GM10248 (cell line): ENCODE data around the gene ZNF26.
A peak's percentile ranks its signal among the peaks of the same experiment; 100 is the strongest.
"Not testable (repeated sequence)": the region's sequence is repeated elsewhere in the genome, so short reads cannot be mapped to it uniquely, and the experiment has no call there.

Experiments
- CTCF ChIA-PET: fragments of 300-600 bp; sonication (Branson Sonifier 250); formaldehyde crosslinking; extraction: SDS; loops from one replicate; lab custom pipeline; 2021; ENCODE audit warnings: antibody characterized with exemption; lab: Yijun Ruan, JAX
- POLR2A ChIA-PET: fragments of 350-650 bp; sonication (Branson Sonifier 250); formaldehyde crosslinking; extraction: SDS; loops from one replicate; lab custom pipeline; 2020; ENCODE audit warnings: antibody characterized with exemption; lab: Yijun Ruan, JAX
- DNase-seq: peaks from one replicate; pipeline ENCODE4 v3.0.0; 2012; ENCODE audit errors: extremely low spot score
- CTCF ChIP-seq: IDR thresholded peaks from 2 replicates; pipeline ENCODE4 v1.5.1; 2012; ENCODE audit warnings: mild to moderate bottlenecking, low read depth; ENCODE audit errors: extremely low read depth, missing control alignments, control extremely low read depth

Gene ZNF26, protein sequence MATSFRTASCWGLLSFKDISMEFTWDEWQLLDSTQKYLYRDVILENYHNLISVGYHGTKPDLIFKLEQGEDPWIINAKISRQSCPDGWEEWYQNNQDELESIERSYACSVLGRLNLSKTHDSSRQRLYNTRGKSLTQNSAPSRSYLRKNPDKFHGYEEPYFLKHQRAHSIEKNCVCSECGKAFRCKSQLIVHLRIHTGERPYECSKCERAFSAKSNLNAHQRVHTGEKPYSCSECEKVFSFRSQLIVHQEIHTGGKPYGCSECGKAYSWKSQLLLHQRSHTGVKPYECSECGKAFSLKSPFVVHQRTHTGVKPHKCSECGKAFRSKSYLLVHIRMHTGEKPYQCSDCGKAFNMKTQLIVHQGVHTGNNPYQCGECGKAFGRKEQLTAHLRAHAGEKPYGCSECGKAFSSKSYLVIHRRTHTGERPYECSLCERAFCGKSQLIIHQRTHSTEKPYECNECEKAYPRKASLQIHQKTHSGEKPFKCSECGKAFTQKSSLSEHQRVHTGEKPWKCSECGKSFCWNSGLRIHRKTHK

GRCh38 chr12:132986001-132986884 is at the start of gene ZNF26:
TSS of gene ZNF26 (plus strand) at chr12:132986367. CDS start at chr12:132986841, 474 bp downstream.
- CTCF ChIA-PET: interaction anchor here (1.0 to 2.3 kb wide), 5 partner anchors 10 to 195 kb away, joined by 3 to 11 read pairs (median 3); partner anchors contain the start of gene ZNF268
- POLR2A ChIA-PET: interaction anchor here (1.2 kb wide), 1 partner anchor 94 kb away, joined by 4 read pairs; no protein-coding TSS in a partner anchor
- DNase-seq: peak; percentile 96
- no peak for TF ChIP-seq CTCF

DNA sequence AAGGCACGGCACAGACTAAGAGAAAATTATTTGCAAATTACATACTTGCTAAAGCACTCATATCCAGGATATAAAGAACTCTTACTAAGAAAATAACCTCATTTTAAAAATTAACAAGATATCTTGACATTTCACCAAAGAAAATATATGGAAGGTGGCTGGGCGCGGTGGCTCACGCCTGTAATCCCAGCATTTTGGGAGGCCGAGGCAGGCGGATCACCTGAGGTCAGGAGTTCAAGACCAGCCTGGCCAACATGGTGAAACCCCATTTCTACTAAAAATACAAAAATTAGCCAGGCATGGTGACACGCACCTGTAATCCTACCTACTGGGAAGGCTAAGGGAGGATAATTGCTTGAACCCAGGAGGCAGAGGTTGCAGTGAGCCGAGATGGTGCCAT is 49.2 kb upstream of the ZNF26 start:
- CTCF ChIA-PET, DNase-seq, POLR2A ChIA-PET: not testable (repeated sequence)

- TF ChIP-seq CTCF: no peak
- ChIA-PET POLR2A (no interaction called here), CTCF (no interaction called here)
- DNase-seq: no peak
These were observed 48.7 kb upstream of the ZNF26 start for GRCh38 chr12:132937476-132937875.

GRCh38 chr12:132938807-132939206 is 47.4 kb upstream of the ZNF26 start:
- CTCF ChIA-PET, DNase-seq, POLR2A ChIA-PET: not testable (repeated sequence)

DNA sequence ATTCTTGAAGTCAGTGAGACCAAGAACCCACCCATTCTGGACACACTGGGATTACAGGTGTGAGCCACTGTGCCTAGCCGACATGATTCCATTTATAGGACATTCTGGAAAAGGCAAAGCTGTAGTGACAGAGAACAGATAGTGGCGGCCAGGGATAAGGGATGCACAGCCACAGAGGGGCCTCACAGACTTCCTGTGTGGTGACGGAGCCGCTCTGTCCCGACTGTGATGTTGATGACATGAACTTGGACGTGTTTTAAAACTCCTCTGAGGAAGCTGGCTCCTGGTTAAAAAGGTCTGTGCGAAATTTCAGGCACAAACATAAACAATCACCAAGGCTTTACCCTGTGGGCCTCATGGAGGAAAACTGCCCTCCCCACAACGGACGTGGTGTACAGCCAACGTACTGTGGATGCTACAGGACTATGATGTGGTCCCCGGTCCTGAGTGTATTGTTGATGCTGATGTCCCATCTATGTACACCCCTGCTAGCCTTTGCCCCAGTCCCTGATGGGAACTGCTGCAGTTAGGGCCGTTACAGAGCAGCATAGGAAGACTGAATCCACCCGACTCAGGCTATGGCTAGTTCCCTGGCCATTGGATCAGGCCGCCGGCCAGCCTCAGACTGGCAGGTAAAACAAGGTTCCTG is 46.0 kb upstream of the ZNF26 start:
- no peak for TF ChIP-seq CTCF
- POLR2A ChIA-PET: no interaction called here
- CTCF ChIA-PET: no interaction called here

GRCh38 chr12:132941336-132941954 is 44.7 kb upstream of the ZNF26 start:
- POLR2A ChIA-PET: no interaction called here
- TF ChIP-seq CTCF: no peak

More for the DNA sequence above, 46.0 kb upstream of the ZNF26 start:
- no peak for DNase-seq

GRCh38 chr12:132942611-132943010 is 43.6 kb upstream of the ZNF26 start:
- POLR2A ChIA-PET: no interaction called here
- no peak for TF ChIP-seq CTCF
- no peak for DNase-seq
- CTCF ChIA-PET: no interaction called here

More at GRCh38 chr12:132941336-132941954, 44.7 kb upstream of the ZNF26 start:
- CTCF ChIA-PET: no interaction called here
- DNase-seq: no peak
